H9 (cell line): ENCODE results near the gene ESX1. TPM values are rescaled to one million over a fixed set of nuclear protein-coding genes. Genes with fewer than 3 reads are reported as not detected.

Experiments
- DNase-seq: peaks from one replicate; pipeline ENCODE4 v3.0.0-alpha.2; 2017
- H2AFZ ChIP-seq: one replicate; pipeline ENCODE4 v1.6.1; 2013; ENCODE audit warnings: mild to moderate bottlenecking, low read length, control low read depth, moderate library complexity
- H2AK5ac ChIP-seq: 2 replicates; pipeline ENCODE4 v1.6.1; 2013; ENCODE audit warnings: low read length, control low read depth, mixed read lengths; ENCODE audit not compliant: insufficient read length
- H2BK120ac ChIP-seq: one replicate; pipeline ENCODE4 v1.6.1; 2013; ENCODE audit warnings: low read depth, mild to moderate bottlenecking, low read length, control low read depth, inconsistent platforms; ENCODE audit not compliant: poor library complexity, severe bottlenecking
- H2BK12ac ChIP-seq: 2 replicates; pipeline ENCODE4 v1.6.1; 2013; ENCODE audit warnings: low read length, control low read depth, mixed read lengths, low read depth; ENCODE audit not compliant: insufficient read length
- H2BK15ac ChIP-seq: 2 replicates; pipeline ENCODE4 v1.6.1; 2013; ENCODE audit warnings: low read depth, low read length, control low read depth
- H2BK20ac ChIP-seq: one replicate; pipeline ENCODE4 v1.6.1; 2013; ENCODE audit warnings: low read depth, mild to moderate bottlenecking, low read length, control low read depth, inconsistent platforms; ENCODE audit not compliant: poor library complexity, severe bottlenecking
- H2BK5ac ChIP-seq: 2 replicates; pipeline ENCODE4 v1.6.1; 2013; ENCODE audit warnings: low read length, control low read depth, mixed read lengths; ENCODE audit not compliant: insufficient read length
- H3K14ac ChIP-seq: 2 replicates; pipeline ENCODE4 v1.6.1; 2013; ENCODE audit warnings: low read length, control low read depth; ENCODE audit not compliant: insufficient read depth
- H3K18ac ChIP-seq: 2 replicates; pipeline ENCODE4 v1.6.1; 2013; ENCODE audit warnings: low read depth, mild to moderate bottlenecking, mixed read lengths, low read length, control low read depth; ENCODE audit not compliant: insufficient read length
- H3K23ac ChIP-seq: 2 replicates; pipeline ENCODE4 v1.6.1; 2013; ENCODE audit warnings: low read length, control low read depth, mixed read lengths, low read depth; ENCODE audit not compliant: insufficient read length
- H3K23me2 ChIP-seq: 2 replicates; pipeline ENCODE4 v1.6.1; 2013; ENCODE audit warnings: low read depth, mild to moderate bottlenecking, mixed read lengths, low read length, control low read depth; ENCODE audit not compliant: insufficient read length, poor library complexity, severe bottlenecking
- H3K27ac ChIP-seq: 2 replicates; pipeline ENCODE4 v1.5.1; 2013; ENCODE audit warnings: low read length, control low read depth, mixed read lengths, low read depth; ENCODE audit not compliant: insufficient read length
- H3K27me3 ChIP-seq: 2 replicates; pipeline ENCODE4 v1.6.1; 2013; ENCODE audit warnings: low read length, control low read depth, inconsistent platforms; ENCODE audit not compliant: insufficient read depth
- H3K4ac ChIP-seq: 2 replicates; pipeline ENCODE4 v1.6.1; 2013; ENCODE audit warnings: low read depth, mild to moderate bottlenecking, control low read depth, inconsistent platforms, low read length, moderate library complexity
- H3K4me1 ChIP-seq: 2 replicates; pipeline ENCODE4 v1.6.1; 2013; ENCODE audit warnings: low read length, control low read depth, inconsistent platforms; ENCODE audit not compliant: insufficient read depth
- H3K4me2 ChIP-seq: 2 replicates; pipeline ENCODE4 v1.6.1; 2013; ENCODE audit warnings: low read length, control low read depth, mixed read lengths; ENCODE audit not compliant: insufficient read length, insufficient read depth
- H3K56ac ChIP-seq: 2 replicates; pipeline ENCODE4 v1.6.1; 2013; ENCODE audit warnings: low read depth, mild to moderate bottlenecking, mixed read lengths, low read length, control low read depth; ENCODE audit not compliant: insufficient read length
- H3K79me1 ChIP-seq: 2 replicates; pipeline ENCODE4 v1.6.1; 2013; ENCODE audit warnings: low read depth, mild to moderate bottlenecking, moderate library complexity, low read length, control low read depth, inconsistent platforms; ENCODE audit not compliant: insufficient read depth, poor library complexity, severe bottlenecking
- H3K79me2 ChIP-seq: 2 replicates; pipeline ENCODE4 v1.6.1; 2013; ENCODE audit warnings: low read length, control low read depth, inconsistent platforms; ENCODE audit not compliant: insufficient read depth
- H3K9ac ChIP-seq: 2 replicates; pipeline ENCODE4 v1.6.1; 2013; ENCODE audit warnings: low read length, control low read depth, mixed read lengths; ENCODE audit not compliant: insufficient read length; ENCODE audit errors: extremely low read depth
- H3K9me3 ChIP-seq: one replicate; pipeline ENCODE4 v1.6.1; 2013; ENCODE audit warnings: low read depth, low read length, inconsistent platforms; ENCODE audit not compliant: control insufficient read depth
- H3T11ph ChIP-seq: one replicate; pipeline ENCODE4 v1.6.1; 2013; ENCODE audit warnings: mild to moderate bottlenecking, low read length, control low read depth, inconsistent platforms
- H4K20me1 ChIP-seq: one replicate; pipeline ENCODE4 v1.6.1; 2013; ENCODE audit not compliant: control insufficient read depth, insufficient read length, insufficient read depth
- H4K5ac ChIP-seq: 2 replicates; pipeline ENCODE4 v1.6.1; 2013; ENCODE audit warnings: low read depth, mild to moderate bottlenecking, mixed read lengths, low read length, control low read depth; ENCODE audit not compliant: insufficient read length
- H4K8ac ChIP-seq: replicated peaks from 2 replicates; pipeline ENCODE4 v1.6.1; 2013; ENCODE audit warnings: low read length, control low read depth, mixed read lengths, low read depth; ENCODE audit not compliant: insufficient read length
- H4K91ac ChIP-seq: 2 replicates; pipeline ENCODE4 v1.6.1; 2013; ENCODE audit warnings: low read depth, mild to moderate bottlenecking, moderate library complexity, mixed read lengths, low read length, control low read depth; ENCODE audit not compliant: insufficient read length
- H3K27ac Mint-ChIP-seq, 3 experiments: 2 replicates in 2 of 3; 3 replicates in 1 of 3; pipeline ENCODE4 v1.8.0; 2020 to 2021; ENCODE audit warnings: mixed read lengths in 3 of 3, mild to moderate bottlenecking in 1 of 3, moderate library complexity in 1 of 3
- H3K27me3 Mint-ChIP-seq: 2 replicates; pipeline ENCODE4 v1.8.0; 2021; ENCODE audit warnings: low read depth, mild to moderate bottlenecking, moderate library complexity, mixed read lengths
- H3K36me3 Mint-ChIP-seq, 3 experiments: 2 replicates in 2 of 3; 3 replicates in 1 of 3; pipeline ENCODE4 v1.8.0; 2020 to 2021; ENCODE audit warnings: low read depth in 3 of 3, mixed read lengths in 3 of 3; ENCODE audit not compliant: insufficient read depth in 1 of 3
- H3K4me1 Mint-ChIP-seq, 2 experiments: 2 replicates each; pipeline ENCODE4 v1.8.0; 2020; ENCODE audit warnings: mixed read lengths in 2 of 2
- H3K4me3 Mint-ChIP-seq, 2 experiments: 2 replicates in 1 of 2; 3 replicates in 1 of 2; pipeline ENCODE4 v1.8.0; 2020 to 2021; ENCODE audit warnings: mild to moderate bottlenecking in 2 of 2, mixed read lengths in 2 of 2, moderate library complexity in 1 of 2
- H3K9me3 Mint-ChIP-seq, 2 experiments: 2 replicates in 1 of 2; 3 replicates in 1 of 2; pipeline ENCODE4 v1.8.0; 2020; ENCODE audit warnings: mild to moderate bottlenecking in 2 of 2, mixed read lengths in 2 of 2, moderate library complexity in 1 of 2
- WGBS: extraction: QIAGEN DNeasy Blood & Tissue Kit; methylation state at CpG from one replicate; pipeline ENCODE4 v1.1.7; 2013; ENCODE audit warnings: missing lambda C conversion rate, low lambda C conversion rate, mixed read lengths; ENCODE audit not compliant: insufficient read length; ENCODE audit errors: extremely low coverage; 5-methylcytosine and 5-hydroxymethylcytosine counted together
- total RNA-seq: library from RNA; stranded (reverse); gene quantifications from 2 replicates; pipeline ENCODE4 v1.2.1, GENCODE V29; 2021
- TF ChIP-seq, protein P1 (sequence below): fragments of 200-600 bp; sonication (generic); conservative IDR thresholded peaks from 3 replicates; pipeline ENCODE4 v1.8.0; 2021; ENCODE audit warnings: antibody characterized with exemption, mild to moderate bottlenecking

The ESX1 gene
- total RNA-seq, 1 experiment from 2014 or later, result not detected

DNA sequence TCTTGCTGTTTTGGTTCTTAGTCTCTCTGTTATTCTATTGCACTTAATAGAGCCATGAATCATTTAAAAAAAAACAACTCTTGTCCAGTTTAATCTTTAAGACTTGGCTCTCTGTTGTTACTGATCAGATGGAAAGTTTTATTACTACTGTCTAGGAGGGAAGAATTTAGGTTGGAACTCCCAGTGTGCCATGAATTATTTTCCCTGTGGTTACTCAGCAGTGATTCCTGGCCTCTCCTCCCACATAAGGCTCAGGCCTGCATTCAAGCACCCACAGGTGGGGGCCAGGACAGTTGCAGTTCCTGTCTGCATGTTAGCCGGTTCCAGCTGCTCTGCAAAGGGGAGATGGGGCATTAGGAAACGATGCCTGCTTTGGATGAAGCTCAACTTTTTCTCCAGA is 29.8 kb upstream of the ESX1 start:
- Histone ChIP-seq H2BK120ac (no peak overlapping the region), H2AK5ac (no peak overlapping the region), H3K9me3 (peaks cover 8% of the 10 kb centered on the region), H4K91ac (no peak overlapping the region), H3K56ac (no peak overlapping the region), H3K23me2 (no peaks in the 10 kb centered on the region), H4K5ac (no peak overlapping the region), H2BK15ac (no peak overlapping the region), H3K4me2 (no peak overlapping the region), H4K8ac (no peak overlapping the region), H3K9ac (no peak overlapping the region), H2BK12ac (no peak overlapping the region), H3K14ac (no peak overlapping the region), H3K4me1 (peaks cover 9% of the 10 kb centered on the region; the same call in 1 of the 2 replicates), H3K27me3 (no peaks in the 10 kb centered on the region), H3K79me1 (no peaks in the 10 kb centered on the region), H2BK20ac (no peak overlapping the region), H3K23ac (no peak overlapping the region), H3K27ac (no peak overlapping the region), H3K4ac (no peak overlapping the region), H4K20me1 (no peaks in the 10 kb centered on the region), H2AFZ (no peak overlapping the region), H3K79me2 (no peaks in the 10 kb centered on the region), H3T11ph (no peak overlapping the region), H2BK5ac (no peak overlapping the region), H3K18ac (no peak overlapping the region)
- Mint-ChIP-seq H3K36me3 (peaks cover 0 to 2% (median 0%) of the 10 kb centered on the region in 3 experiments; a peak in 1 of 7 replicates), H3K4me3 (no peak overlapping the region), H3K27me3 (no peaks in the 10 kb centered on the region; the same call in 1 of the 2 replicates), H3K4me1 (peaks cover 31 to 38% of the 10 kb centered on the region in 2 experiments), H3K27ac (0 out of 7 replicates have a peak overlapping the region, but pooled peaks of 1 of the 3 experiments have one; percentile 5), H3K9me3 (peaks cover 0 to 52% of the 10 kb centered on the region in 2 experiments; a peak in 2 of 5 replicates)
- no peak for DNase-seq
- WGBS, result no CpG with 5 or more reads among the region's 2 CpGs
- TF ChIP-seq, protein P1, sequence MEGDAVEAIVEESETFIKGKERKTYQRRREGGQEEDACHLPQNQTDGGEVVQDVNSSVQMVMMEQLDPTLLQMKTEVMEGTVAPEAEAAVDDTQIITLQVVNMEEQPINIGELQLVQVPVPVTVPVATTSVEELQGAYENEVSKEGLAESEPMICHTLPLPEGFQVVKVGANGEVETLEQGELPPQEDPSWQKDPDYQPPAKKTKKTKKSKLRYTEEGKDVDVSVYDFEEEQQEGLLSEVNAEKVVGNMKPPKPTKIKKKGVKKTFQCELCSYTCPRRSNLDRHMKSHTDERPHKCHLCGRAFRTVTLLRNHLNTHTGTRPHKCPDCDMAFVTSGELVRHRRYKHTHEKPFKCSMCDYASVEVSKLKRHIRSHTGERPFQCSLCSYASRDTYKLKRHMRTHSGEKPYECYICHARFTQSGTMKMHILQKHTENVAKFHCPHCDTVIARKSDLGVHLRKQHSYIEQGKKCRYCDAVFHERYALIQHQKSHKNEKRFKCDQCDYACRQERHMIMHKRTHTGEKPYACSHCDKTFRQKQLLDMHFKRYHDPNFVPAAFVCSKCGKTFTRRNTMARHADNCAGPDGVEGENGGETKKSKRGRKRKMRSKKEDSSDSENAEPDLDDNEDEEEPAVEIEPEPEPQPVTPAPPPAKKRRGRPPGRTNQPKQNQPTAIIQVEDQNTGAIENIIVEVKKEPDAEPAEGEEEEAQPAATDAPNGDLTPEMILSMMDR, result no peak
